HG03108 (cell line): ENCODE data around the gene EDARADD.

ENCODE experiments used
- ATAC-seq: cut with Tn5 transposase; IDR thresholded peaks from one replicate; pipeline ENCODE4 v1.9.1; 2021; ENCODE audit warnings: moderate library complexity; ENCODE audit not compliant: unreplicated experiment

Gene EDARADD

DNA sequence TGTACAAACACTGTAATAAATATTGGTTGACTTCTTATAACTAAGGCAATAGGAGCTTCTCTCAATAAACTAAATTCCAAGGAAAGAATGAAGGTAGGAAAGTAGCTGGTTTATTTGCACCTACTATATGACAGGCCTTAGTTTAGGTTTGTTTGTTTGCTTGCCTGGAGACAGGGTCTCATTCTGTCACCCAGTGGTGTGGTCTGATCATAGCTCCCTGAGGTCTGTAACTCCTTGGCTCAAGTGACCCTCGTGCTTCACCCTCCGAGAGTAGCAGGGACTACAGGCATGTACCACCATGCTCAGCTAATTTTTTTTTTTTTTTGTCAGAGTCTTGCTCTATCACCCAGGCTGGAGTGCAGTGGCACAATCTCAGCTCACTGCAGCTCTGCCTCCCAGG lies 1.9 kb upstream of the EDARADD start:
- ATAC-seq, result no peak

DNA sequence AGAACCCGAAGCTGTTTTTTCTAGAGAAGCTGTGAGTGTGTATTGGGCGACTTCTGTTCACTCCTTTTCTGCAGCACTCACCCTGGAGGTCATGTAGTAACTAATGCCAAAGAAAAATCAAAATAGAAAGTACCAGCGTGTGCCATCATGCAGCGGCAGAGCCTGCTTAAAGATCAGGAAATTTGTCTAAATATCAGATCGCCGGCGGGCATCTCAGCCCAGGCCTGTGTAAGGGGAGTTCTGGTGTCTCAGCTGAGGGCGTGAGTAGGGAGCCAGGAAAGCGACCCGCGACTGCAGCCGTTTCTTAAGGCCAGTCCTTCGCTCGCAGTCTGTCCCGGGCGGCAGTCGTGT lies 768 bp downstream of the EDARADD start:
- no peak for ATAC-seq

DNA sequence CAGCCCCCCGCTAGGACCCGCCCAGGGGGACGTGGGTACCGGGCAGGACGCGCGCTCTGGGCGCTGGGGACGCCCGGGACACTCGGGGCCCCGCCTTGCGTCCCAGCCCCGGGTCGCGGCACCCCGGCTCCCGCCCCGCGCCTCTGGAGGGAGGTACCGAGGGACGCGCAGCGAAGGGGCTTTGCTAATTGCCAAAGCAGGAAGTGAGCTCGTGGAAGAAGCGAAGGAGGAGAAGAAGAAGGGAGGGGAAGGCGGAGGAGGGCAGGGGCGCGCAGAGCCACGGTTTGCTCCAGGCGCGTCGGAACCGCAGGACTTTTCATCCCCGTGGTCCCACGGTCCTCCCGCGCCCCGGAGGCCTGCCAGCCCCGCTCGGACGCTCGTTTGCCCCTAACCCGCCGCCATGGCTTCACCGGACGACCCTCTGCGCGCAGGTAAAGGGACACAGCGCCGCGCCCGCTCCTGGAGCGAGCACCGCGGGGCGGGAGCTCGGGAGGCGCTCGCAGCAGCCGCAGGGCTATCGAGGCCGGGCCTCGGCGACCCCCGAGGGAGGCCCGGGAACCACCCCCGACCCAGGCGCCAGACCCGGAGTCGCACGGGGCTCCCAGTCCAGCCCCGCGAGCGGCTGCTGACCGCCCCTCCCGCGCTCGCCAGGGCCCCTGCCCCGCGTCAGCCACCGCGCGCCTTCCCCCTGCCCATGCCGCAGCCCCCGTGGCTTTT lies 1.3 kb downstream of the EDARADD start:
- ATAC-seq, result peak; percentile 75

DNA sequence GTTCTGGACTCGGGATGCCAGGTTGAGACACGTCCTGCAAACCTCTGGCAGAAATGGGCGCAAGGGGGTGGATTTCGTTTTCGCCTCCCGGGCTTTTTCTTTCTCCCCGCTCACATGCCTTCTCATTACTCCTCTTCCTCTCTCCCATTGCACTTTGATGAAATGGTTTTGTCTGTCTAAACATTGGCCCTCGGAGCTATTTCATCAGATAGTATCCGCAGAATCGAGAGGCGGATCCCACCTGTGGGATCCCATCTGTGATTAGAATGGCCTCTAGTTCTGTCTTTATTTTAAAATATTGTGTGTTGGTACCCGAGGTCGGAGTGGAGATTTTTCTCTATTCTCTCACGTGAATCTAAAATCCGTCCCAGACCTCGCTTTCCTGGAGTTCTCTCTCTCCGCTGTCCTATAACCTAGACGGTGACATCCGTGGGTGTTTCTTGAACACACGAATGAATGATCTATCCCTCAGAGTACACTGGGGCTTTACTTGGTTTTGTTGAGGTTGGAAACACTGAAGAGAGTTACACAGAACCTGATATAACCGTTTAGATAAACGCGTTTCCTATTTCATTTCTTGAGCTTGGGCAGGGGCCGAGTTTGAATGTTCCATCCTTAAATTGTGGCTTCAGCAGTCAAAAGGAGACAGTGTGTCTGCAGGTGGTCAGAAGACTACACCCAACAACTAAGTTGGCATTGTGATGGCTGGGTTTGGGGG lies 2.0 kb downstream of the EDARADD start:
- no peak for ATAC-seq

DNA sequence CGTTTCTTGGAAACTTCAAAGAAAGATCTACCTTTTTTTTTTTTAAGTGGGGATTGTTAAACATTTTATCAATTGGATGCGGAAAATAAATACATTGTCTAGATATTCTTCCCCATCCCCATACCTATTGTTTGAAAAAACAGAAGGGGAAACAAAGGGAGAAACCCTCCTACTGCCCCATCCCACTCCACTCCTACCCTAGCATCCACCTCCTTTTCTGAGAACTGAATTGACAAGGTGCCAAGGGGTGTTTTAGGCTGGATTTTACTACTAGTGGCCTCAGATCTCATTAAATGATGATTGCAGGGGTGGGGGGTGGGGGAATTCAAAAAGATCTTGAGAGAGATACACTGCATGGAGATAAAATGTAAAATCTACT lies 2.6 kb downstream of the EDARADD start:
- ATAC-seq, result no peak

DNA sequence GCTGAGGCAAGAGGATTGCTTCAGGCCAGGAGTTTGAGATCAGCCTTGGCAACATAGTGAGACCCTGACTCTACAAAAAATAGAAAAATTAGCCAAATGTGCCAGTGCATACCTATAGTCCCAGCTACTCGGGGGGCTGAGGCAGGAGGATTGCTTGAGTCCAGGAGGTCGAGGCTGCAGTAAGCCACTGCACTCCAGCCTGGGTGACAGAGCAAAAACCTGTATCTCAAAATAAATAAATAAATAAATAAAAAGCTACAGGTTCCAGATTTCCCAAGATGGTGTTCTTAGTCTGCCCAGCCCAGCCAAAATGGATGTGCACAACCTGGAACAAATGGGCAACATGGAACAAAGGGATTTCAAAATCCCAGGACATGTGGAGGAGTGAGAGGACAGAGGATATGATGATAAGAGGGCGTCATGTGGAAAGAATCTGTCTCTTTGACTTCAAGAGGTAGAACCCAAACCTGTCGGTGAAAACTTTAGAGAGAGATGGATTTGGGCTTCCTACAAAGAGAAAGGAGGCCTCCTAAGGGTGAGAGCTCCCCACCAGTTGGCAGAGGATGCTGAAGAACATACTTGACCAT lies 3.2 kb downstream of the EDARADD start:
- no peak for ATAC-seq

DNA sequence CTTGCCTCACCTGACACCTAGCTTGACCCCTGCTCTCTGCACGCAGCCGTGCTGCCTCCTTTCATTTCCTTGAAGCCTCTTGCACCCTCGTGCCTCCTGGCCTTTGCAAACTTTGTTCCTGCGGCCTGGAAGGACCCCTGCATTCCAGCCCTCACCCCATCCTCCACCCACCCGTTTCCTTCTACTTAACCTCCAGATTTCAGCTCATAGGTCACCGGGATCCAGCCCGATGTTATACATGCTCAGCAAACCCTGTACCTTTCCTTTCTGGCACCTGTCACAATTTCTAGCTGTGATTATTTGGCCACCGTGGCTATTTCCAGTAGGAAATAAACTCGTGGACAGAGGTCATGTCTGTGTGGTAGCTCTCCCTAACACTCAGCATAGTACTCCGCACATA lies 4.5 kb downstream of the EDARADD start:
- no peak for ATAC-seq

DNA sequence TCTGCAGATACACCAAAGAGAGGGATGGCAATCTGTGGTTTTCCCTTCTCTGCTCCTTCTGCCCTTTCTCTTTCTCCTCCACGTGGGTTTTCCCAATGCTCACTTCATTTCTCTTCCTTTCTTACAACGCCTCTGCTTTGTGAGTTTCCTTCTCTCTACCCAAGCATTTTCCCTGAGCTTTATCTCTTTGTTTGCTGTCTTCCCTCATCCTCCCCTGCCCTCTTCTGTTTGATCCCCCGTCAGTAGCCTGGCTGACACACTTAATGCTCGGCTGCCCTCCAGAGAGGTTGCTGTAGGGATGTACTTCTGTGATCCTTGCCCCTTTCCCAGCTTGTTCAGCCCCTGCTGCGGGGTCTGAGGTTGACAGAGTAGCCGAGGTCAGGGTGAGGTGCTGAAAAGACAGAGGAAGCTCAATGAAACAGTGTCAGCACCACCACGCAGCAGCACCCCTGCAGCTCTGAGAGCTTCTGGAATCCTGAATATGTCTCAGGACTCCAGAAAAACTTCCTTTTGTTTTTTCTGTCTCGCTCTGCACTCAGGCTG lies 6.0 kb downstream of the EDARADD start:
- ATAC-seq, result no peak

DNA sequence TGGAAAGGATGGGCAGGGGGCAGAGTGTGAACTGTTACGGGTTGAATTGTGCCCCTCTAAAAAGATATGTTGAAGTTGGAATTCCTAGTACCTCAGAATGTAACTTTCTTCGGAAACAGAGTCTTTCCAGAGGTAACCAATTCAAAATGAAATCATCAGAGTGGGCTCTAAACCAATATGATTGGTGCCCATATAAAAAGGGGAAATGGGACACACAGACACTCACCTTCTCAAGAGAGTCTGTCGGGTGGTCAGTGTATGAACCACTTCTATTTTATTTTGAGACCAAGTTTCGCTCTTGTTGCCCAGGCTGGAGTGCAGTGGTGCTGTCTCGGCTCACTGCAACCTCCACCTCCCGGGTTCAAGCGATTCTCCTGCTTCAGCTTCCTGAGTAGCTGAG lies 7.6 kb downstream of the EDARADD start:
- ATAC-seq, result no peak

DNA sequence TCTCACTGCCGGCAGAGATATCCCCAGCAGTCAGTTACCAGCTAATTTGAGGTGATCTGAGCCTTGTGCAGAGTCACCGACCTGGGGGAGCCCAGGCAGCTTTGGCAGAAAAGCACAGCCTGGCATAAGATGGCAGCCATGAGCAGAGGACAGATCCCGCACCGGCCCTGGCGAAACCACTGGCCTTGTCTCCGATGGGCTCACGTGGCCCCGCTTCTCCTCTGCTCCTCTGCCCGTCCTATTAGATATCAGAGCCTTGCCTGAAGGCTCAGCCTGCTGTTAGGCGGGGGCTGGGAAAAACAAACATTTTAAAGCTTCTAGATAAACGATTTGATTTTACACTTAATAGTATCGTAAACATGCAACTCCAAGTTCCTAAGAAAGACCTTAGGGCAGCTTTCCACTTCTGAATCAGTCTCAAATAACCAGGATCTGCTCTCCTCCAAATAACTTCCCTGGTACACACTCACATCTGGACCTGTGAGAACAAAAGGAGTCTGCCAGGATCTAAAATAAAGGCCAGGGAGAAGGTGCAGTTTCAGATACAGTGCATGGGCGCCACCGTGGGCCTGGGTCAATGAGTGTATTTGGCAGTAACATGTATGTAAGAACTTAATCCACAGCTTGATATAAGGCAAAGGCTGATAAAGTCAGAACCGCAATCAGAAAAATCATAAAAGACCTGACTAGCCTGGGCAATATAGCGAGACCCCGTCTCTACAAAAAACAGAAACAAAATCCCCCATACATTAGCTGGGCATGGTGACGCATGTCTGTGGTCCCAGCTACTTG lies 10.0 kb downstream of the EDARADD start:
- no peak for ATAC-seq

DNA sequence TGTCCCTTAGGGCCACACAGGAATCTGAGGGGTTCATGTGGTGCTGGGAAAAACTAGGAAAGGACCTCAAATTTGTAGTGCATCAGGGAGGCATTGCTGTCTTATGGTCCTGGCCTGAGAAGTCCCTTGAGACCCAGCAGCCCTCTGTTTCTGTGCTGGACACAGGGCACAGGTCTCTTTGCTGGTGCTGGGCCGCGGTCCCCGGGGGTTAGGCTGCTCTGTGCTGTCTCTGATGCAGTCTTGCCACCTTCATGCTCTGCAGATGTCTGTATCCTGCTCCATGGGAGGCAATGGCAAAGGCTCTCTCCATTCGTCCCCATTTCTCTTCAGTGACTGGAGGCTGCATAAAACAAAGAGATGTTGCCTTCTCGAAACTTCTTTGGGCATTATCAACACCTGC lies 13.0 kb downstream of the EDARADD start:
- ATAC-seq, result no peak

DNA sequence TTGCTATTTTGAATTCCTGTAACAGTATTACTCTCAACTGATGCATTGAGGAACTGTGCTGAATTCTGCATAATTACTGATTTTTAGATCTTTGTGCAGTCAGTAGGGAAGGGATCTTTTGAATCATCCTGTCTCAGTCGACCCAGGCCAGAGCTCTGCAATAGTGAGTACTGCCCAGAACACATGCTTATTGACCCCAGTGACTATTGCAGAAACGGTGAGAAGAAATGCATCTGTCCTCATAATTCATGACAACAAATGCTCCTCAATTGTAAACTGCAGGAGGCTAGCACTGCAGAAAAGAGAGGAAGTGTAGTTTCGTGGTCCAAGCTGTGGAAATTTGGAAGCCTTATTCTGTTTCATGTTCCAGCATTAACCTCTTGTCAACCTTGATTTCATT lies 19.6 kb downstream of the EDARADD start:
- ATAC-seq, result no peak

DNA sequence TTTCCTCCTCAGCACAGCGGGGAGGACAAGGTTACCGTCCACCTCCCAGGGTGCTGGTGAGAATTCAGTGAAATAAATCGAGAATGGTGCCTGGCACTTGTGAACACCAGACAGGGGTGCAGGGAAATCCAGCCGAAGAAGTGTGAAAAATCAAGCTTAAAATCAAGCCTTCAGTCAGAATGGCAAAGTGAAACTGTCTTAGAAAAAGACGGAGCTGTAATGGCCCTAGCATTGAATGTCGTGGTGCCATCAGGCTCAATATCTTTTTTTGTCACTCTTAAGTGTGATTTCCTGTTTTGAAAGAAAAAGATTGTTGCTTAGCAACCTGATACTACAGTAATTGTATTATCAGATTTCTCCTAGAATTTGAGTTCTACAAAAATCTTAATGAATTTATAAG lies 22.1 kb downstream of the EDARADD start:
- no peak for ATAC-seq

DNA sequence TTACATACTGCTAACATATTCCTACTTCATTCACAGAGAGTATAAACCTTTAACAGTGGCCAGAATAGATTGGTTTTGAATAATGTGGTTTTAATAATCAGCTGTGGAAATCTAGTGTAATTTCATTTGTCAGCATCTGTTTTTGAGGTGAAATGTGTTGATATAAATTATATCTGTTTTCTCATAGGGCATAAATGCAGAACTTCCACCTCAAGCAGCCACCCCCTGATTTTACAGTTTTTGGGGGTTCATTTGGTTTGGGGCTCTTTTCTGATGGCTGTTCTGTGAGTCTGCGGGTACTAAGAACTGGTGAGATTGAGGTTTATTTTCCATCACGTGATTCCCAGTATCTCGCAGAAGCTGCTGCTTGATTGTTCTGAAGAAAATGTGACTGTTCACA lies 23.2 kb downstream of the EDARADD start:
- no peak for ATAC-seq

DNA sequence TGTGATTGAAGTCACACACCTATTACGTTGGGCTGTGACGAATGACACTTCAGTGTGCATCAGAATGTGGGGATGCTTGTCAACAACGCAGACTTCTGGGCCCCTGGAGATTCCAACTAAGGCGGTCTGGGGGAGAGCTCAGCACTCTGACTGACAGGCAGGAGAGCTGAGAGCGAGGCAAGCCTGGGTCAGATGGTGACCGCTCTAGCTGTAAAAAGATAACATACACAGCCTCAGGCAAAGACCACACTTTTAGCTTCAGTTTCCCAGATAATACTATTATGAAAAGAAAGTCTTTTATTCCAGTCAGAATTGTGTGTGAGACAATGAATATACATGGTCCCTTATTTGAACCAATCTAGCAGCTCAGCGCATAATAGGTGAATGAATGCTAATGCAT lies 25.4 kb downstream of the EDARADD start:
- no peak for ATAC-seq

DNA sequence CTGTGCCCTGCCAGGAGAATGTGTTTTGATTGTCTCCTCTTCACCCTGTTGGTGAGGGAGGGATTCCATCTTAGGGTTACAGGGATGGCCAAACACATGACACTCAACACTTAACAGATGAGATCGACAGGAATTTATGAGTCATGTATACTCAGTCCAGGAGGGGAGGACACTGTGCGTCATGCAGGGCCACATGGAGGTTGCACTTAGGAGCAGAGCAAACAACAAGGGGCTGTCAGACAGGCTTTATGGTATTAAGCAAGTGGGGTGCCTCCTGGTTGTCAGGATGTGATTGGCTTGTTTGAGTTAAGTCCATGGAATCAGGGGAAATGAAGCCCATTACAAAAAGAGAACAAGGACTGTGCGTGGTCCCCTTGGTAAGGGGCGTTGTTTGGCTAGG lies 26.9 kb downstream of the EDARADD start:
- ATAC-seq, result no peak

DNA sequence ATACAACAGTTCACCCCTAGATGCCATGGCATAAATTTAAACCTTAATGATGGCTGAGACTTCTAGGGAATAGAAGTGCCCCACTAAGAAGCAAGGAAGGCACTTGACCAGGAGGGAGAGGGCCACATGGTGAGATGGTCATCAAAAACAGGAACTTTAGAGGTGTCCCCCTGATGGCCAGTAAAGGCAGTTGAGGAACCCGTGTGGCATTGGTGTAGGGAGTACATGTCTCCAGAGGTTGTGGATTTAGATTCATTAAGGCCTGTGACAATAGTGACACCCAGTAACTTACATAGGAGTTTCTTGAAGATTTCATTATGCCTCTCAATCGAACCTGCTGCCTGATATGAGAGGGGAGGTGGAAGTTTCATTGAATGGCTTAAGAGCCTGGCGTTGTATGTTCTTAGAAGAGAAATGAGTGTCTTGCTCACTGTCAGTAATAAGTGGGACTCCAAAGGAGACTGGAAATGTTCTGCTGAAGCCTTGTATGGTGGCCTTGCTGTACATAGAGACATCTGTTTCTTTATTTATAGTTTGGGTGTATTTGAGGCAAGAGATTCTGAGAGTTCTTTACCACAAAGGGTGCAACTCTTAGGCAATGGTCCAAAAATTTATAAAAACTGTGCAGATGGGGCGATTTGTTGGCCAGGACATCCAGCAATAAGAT lies 27.9 kb downstream of the EDARADD start:
- ATAC-seq, result no peak

DNA sequence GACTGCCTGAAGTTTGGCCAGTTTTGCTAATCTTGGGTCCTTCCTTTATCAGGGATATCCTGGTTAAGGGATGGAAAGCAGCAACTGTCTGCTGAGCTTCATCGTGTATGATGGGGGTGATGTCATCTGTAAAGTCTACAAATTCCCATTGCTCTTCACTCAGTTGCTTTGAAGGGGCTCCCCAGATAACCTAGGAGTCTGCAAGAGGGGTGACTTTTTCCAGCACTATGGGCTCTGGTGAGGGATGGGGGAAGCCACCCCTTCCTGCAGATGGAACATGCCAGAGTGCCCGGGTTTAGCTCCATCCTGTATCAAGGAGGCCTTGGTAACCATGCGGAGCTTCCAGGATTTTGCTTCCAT lies 28.4 kb downstream of the EDARADD start:
- no peak for ATAC-seq

DNA sequence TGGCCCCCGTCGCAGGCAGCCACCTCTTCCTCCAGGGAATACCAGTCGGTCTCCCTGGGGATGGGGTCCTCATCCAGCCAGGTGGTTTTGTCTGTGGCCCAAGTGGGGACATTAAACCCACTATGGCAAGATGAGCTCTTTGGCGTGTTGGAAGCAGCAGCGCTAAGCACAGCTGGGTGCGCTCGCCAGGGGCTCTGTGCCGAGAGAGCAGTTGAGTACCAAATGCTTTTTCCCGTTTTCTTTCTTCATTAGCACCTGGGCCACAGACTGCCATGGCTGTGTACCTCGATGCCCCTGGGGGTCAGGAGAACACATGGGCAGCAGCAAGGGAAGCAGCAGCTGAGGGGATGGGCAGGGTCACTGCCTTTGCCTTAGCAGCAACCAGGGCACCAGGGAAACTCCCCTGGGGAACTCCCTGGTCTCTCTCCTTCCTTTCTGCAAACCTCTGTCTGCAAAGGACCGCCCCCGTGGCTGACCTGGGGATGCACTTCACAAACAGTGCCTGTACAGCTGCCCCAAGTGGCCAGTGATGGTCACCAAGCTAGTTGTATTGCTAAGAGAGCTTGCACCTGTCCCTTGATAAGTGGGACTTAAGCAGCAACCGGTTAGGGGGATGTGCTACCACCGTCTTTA lies 31.1 kb downstream of the EDARADD start:
- ATAC-seq, result peak; percentile 90

DNA sequence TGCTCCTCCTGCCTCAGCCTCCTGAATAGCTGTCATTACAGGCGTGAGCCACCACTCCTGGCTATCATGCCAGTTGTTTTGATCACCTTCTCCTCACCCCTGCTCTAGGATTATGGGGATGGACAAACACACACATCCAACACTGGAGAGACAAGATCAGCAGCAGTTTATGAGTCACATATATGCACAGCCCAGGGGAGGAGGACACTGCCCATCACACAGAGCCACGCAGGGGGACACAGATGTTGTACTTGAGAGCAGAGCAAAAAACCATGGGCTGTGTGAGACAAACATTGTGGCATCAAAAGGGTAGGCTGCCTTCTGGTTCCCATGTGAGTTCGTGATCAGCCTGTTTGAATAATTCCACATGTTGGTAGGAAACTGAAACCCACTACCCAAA lies 32.1 kb downstream of the EDARADD start:
- no peak for ATAC-seq
